Subcutaneous adipose tissue (tissue), 4 donors: ENCODE measurements around the gene PPIA. TPM values are rescaled to one million over a fixed set of nuclear protein-coding genes. Genes with fewer than 3 reads are reported as not detected.

Experiments
- total RNA-seq, 4 donors: library from RNA; depleted of rRNA; stranded (reverse); fragments of >200 nt; gene quantifications; one replicate each; pipeline ENCODE4 v1.1.0, GENCODE V29; 2016
- TF ChIP-seq, protein P1 (sequence below): fragments of 450-650 bp; IDR thresholded peaks from one replicate; pipeline ENCODE4 v1.5.1; 2016; ENCODE audit warnings: low read depth, mild to moderate bottlenecking, control low read depth, antibody characterized with exemption, moderate library complexity

PPIA gene
- total RNA-seq, 4 donors from 2014 or later = 921 to 1,568 (median 1,276) TPM

- TF ChIP-seq, protein P1, sequence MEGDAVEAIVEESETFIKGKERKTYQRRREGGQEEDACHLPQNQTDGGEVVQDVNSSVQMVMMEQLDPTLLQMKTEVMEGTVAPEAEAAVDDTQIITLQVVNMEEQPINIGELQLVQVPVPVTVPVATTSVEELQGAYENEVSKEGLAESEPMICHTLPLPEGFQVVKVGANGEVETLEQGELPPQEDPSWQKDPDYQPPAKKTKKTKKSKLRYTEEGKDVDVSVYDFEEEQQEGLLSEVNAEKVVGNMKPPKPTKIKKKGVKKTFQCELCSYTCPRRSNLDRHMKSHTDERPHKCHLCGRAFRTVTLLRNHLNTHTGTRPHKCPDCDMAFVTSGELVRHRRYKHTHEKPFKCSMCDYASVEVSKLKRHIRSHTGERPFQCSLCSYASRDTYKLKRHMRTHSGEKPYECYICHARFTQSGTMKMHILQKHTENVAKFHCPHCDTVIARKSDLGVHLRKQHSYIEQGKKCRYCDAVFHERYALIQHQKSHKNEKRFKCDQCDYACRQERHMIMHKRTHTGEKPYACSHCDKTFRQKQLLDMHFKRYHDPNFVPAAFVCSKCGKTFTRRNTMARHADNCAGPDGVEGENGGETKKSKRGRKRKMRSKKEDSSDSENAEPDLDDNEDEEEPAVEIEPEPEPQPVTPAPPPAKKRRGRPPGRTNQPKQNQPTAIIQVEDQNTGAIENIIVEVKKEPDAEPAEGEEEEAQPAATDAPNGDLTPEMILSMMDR = no peak
Measured at GRCh38 chr7:44794331-44794730, 2.1 kb upstream of the PPIA start.

GRCh38 chr7:44796034-44796503 is 412 bp upstream of the PPIA start:
- TF ChIP-seq, protein P1 = no peak

GRCh38 chr7:44797329-44798258 is 1.1 kb downstream of the PPIA start:
- TF ChIP-seq, protein P1 = no peak

DNA sequence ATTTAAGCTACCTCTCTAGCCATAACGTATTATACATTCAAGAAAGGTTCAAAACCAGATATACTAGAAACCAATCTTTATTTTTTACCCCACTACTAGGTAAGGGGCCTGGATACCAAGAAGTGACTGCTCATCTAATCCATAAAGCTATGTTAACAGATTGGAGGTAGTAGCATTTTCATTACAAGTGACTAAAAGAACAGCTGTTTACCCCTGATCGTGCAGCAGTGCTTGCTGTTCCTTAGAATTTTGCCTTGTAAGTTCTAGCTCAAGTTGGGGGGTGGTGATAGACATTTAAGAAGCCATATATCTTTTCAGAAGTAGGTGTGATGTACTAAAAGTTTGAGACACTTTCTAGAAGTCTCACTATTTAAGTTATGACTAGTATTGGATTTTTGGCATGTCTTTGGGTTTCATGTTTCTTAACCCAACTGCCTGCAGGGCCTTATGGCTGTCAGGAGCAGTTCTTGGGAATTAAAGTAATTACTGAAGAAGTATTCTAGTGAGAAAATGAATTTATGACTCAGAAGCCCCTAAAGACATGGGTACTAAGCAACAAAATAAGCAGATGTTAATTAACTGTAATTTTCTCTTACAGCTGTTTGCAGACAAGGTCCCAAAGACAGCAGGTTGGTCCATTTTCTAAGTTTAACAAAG is 2.3 kb downstream of the PPIA start:
- TF ChIP-seq, protein P1 = no peak

- TF ChIP-seq, protein P1 = no peak
Measured at GRCh38 chr7:44799939-44800338, 3.5 kb downstream of the PPIA start.

DNA sequence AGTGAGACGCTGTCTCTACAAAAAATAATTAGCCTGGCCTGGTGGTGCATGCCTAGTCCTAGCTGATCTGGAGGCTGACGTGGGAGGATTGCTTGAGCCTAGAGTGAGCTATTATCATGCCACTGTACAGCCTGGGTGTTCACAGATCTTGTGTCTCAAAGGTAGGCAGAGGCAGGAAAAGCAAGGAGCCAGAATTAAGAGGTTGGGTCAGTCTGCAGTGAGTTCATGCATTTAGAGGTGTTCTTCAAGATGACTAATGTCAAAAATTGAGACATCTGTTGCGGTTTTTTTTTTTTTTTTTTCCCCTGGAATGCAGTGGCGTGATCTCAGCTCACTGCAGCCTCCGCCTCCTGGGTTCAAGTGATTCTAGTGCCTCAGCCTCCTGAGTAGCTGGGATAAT is 5.4 kb downstream of the PPIA start:
- TF ChIP-seq, protein P1 = no peak

GRCh38 chr7:44802418-44803025 is 6.0 kb downstream of the PPIA start:
- TF ChIP-seq, protein P1 = no peak
